ENCODE measurements around the gene TUBAL3. TPM values are rescaled to one million over a fixed set of nuclear protein-coding genes. Genes with fewer than 3 reads are reported as not detected.

TUBAL3 gene
- total RNA-seq: not detected

- no peaks in the 10 kb centered on the region for H3K4me1 ChIP-seq
- H3K4me3 ChIP-seq: no peak within 1 kb of the TSS
- no peak within 1 kb of the TSS for H3K27ac ChIP-seq
- no peaks in the 10 kb centered on the region for H3K36me3 ChIP-seq
- no peaks in the 10 kb centered on the region for H3K9me3 ChIP-seq
- no peaks in the 10 kb centered on the region for H3K27me3 ChIP-seq
- intact Hi-C loops (cut with DNase I): no loop called here
- TF ChIP-seq POLR2A (IDR thresholded peaks at IDR 0.05): no peak
- TF ChIP-seq CTCF (IDR thresholded peaks at IDR 0.05): no peak
- no peak for TF ChIP-seq POLR2AphosphoS5 (IDR thresholded peaks at IDR 0.05; ENCODE audit: insufficient read depth in 1 of 2, low read depth in 1 of 2)
- no peak for DNase-seq (ENCODE audit: extremely low spot score in 2 of 2)
Observed at GRCh38 chr10:5404208-5405041, at the start of gene TUBAL3. TUBAL3 (minus strand) TSS chr10:5404828; CDS start chr10:5404792, 36 bp downstream.

- no peak overlapping the region for H3K4me3 ChIP-seq
- DNase-seq (ENCODE audit: extremely low spot score in 2 of 2): no peak
- H3K9me3 ChIP-seq: no peaks in the 10 kb centered on the region
- H3K36me3 ChIP-seq: peaks cover 0 to 60% of the 10 kb centered on the region in 2 donors
- TF ChIP-seq POLR2A (IDR thresholded peaks at IDR 0.05) (no peak), POLR2AphosphoS5 (IDR thresholded peaks at IDR 0.05; ENCODE audit: insufficient read depth in 1 of 2, low read depth in 1 of 2) (no peak), CTCF (IDR thresholded peaks at IDR 0.05) (no peak)
- no peak overlapping the region for H3K27ac ChIP-seq
- intact Hi-C loops (cut with DNase I): no loop called here
- peaks cover 9% of the 10 kb centered on the region for H3K4me1 ChIP-seq
- no peaks in the 10 kb centered on the region for H3K27me3 ChIP-seq
Observed at GRCh38 chr10:5453749-5454489, 49.3 kb upstream of the TUBAL3 start.

GRCh38 chr10:5450605-5451384 is 46.2 kb upstream of the TUBAL3 start:
- intact Hi-C loops (cut with DNase I): no loop called here
- Histone ChIP-seq H3K27ac (peak overlapping the region; percentile 29), H3K36me3 (peaks cover 0 to 34% of the 10 kb centered on the region in 2 donors), H3K9me3 (no peaks in the 10 kb centered on the region), H3K27me3 (no peaks in the 10 kb centered on the region), H3K4me3 (peak overlapping the region in 1 of 2 donors; percentile 22), H3K4me1 (peaks cover 15% of the 10 kb centered on the region)
- TF ChIP-seq POLR2A (IDR thresholded peaks at IDR 0.05) (no peak), CTCF (IDR thresholded peaks at IDR 0.05) (no peak), POLR2AphosphoS5 (IDR thresholded peaks at IDR 0.05; ENCODE audit: insufficient read depth in 1 of 2, low read depth in 1 of 2) (no peak)
- no peak for DNase-seq (ENCODE audit: extremely low spot score in 2 of 2)

GRCh38 chr10:5449823-5450222 is 45.2 kb upstream of the TUBAL3 start:
- H3K27ac ChIP-seq: peak overlapping the region; percentile 81
- peaks cover 0 to 25% of the 10 kb centered on the region in 2 donors for H3K36me3 ChIP-seq
- TF ChIP-seq POLR2A (IDR thresholded peaks at IDR 0.05) (no peak), POLR2AphosphoS5 (IDR thresholded peaks at IDR 0.05; ENCODE audit: insufficient read depth in 1 of 2, low read depth in 1 of 2) (peak in 1 of 2 donors; percentile 61)
- intact Hi-C loops (cut with DNase I): loop anchor here (10.0 kb wide), 1 partner anchor 85 kb away; no protein-coding TSS in a partner anchor
- no peaks in the 10 kb centered on the region for H3K27me3 ChIP-seq
- H3K4me1 ChIP-seq: peaks cover 16% of the 10 kb centered on the region
- no peaks in the 10 kb centered on the region for H3K9me3 ChIP-seq
- no peak for DNase-seq (ENCODE audit: extremely low spot score in 2 of 2)
- H3K4me3 ChIP-seq: peak overlapping the region; percentile 19 to 56

- peaks cover 0 to 19% of the 10 kb centered on the region in 2 donors for H3K36me3 ChIP-seq
- H3K27me3 ChIP-seq: no peaks in the 10 kb centered on the region
- no peak for DNase-seq (ENCODE audit: extremely low spot score in 2 of 2)
- peaks cover 16% of the 10 kb centered on the region for H3K4me1 ChIP-seq
- intact Hi-C loops (cut with DNase I): loop anchor here (10.0 kb wide), 1 partner anchor 86 kb away; no protein-coding TSS in a partner anchor
- H3K27ac ChIP-seq: peak overlapping the region; percentile 81
- H3K4me3 ChIP-seq: peak overlapping the region in 1 of 2 donors; percentile 56
- no peak for TF ChIP-seq CTCF (IDR thresholded peaks at IDR 0.05)
- no peak for TF ChIP-seq POLR2A (IDR thresholded peaks at IDR 0.05)
- no peak for TF ChIP-seq POLR2AphosphoS5 (IDR thresholded peaks at IDR 0.05; ENCODE audit: insufficient read depth in 1 of 2, low read depth in 1 of 2)
- no peaks in the 10 kb centered on the region for H3K9me3 ChIP-seq
Observed at GRCh38 chr10:5449227-5449626, 44.6 kb upstream of the TUBAL3 start.

Data from vagina (tissue), 2 donors.